GM12878 (cell line): ENCODE measurements around the gene PSMC3IP. TPM values are rescaled to one million over a fixed set of nuclear protein-coding genes. Genes with fewer than 3 reads are reported as not detected.
A peak's percentile ranks its signal among the peaks of the same experiment; 100 is the strongest.

Source experiments
- ATAC-seq: fragments of 200-7000 bp; cut with Tn5 transposase; 3 replicates; pipeline ENCODE4 v1.9.1; 2020; ENCODE audit warnings: mild to moderate bottlenecking, moderate library complexity
- BruUV-seq: library from RNA; stranded (reverse); fragments of 400-500 nt; replicated peaks from 2 replicates; lab custom pipeline; 2021; lab: Mats Ljungman, UMichigan
- CTCF ChIA-PET: fragments of 300-600 bp; sonication (Branson Sonifier 250); formaldehyde crosslinking; extraction: SDS; loops from one replicate; lab custom pipeline; 2021; ENCODE audit warnings: inconsistent platforms; lab: Yijun Ruan, JAX
- POLR2A ChIA-PET: fragments of 350-600 bp; formaldehyde crosslinking; extraction: SDS; loops from one replicate; lab custom pipeline; 2021; ENCODE audit warnings: inconsistent platforms; lab: Charles Lee
- RAD21 ChIA-PET: fragments of 300-600 bp; sonication (Branson Sonifier 250); formaldehyde crosslinking; loops from one replicate; lab custom pipeline; 2023; ENCODE audit warnings: antibody characterized with exemption; ENCODE audit not compliant: unreplicated experiment; lab: Charles Lee
- SMC1A ChIA-PET: fragments of 300-600 bp; sonication (Branson Sonifier 250); formaldehyde crosslinking; loops from one replicate; lab custom pipeline; 2023; ENCODE audit not compliant: unreplicated experiment, uncharacterized antibody; lab: Charles Lee
- DNase-seq: peaks from one replicate; pipeline ENCODE4 v3.0.0-alpha.2; 2011; ENCODE audit warnings: low read depth, low spot score
- FAIRE-seq: peaks from 3 replicates; lab custom pipeline; 2011; peaks lifted over from hg19 to GRCh38; lab: Jason Lieb, UNC
- H2AFZ ChIP-seq: 2 replicates; pipeline ENCODE4 v1.6.0; 2011; ENCODE audit warnings: low read depth, low read length, control low read depth; ENCODE audit not compliant: control insufficient read depth
- H3K27ac ChIP-seq: 2 replicates; pipeline ENCODE4 v1.5.1; 2011; ENCODE audit warnings: control low read depth; ENCODE audit not compliant: control insufficient read depth, insufficient read depth
- H3K27me3 ChIP-seq, 2 experiments: replicated peaks in 1 of 2; 2 replicates each; pipeline versions ENCODE4 v1.6.0 to v1.6.1; 2011; ENCODE audit warnings: low read length in 1 of 2; ENCODE audit not compliant: control insufficient read depth in 2 of 2, insufficient read depth in 2 of 2
- H3K36me3 ChIP-seq, 2 experiments: 2 replicates each; pipeline ENCODE4 v1.5.1; 2011; ENCODE audit warnings: low read length in 1 of 2; ENCODE audit not compliant: control insufficient read depth in 2 of 2, insufficient read depth in 2 of 2
- H3K4me1 ChIP-seq: 2 replicates; pipeline ENCODE4 v1.6.1; 2011; ENCODE audit warnings: mild to moderate bottlenecking, low read length, moderate library complexity, mixed read lengths; ENCODE audit not compliant: control insufficient read depth, insufficient read depth
- H3K4me2 ChIP-seq: 2 replicates; pipeline ENCODE4 v1.6.0; 2011; ENCODE audit warnings: control low read depth; ENCODE audit not compliant: control insufficient read depth, insufficient read depth
- H3K4me3 ChIP-seq: fragments of 200-600 bp; sonication (generic); 2 replicates; pipeline ENCODE4 v1.5.1; 2016
- H3K79me2 ChIP-seq: 2 replicates; pipeline ENCODE4 v1.6.0; 2011; ENCODE audit warnings: low read length; ENCODE audit not compliant: control insufficient read depth, insufficient read depth
- H3K9ac ChIP-seq: 2 replicates; pipeline ENCODE4 v1.8.0; 2011; ENCODE audit warnings: low read length, control low read depth, mixed read lengths; ENCODE audit not compliant: control insufficient read depth, insufficient read depth
- H3K9me3 ChIP-seq: replicated peaks from 3 replicates; pipeline ENCODE4 v1.5.1; 2011; ENCODE audit warnings: mild to moderate bottlenecking, low read length; ENCODE audit not compliant: control insufficient read depth, insufficient read depth
- H4K20me1 ChIP-seq: 2 replicates; pipeline ENCODE4 v1.6.0; 2011; ENCODE audit not compliant: control insufficient read depth, insufficient read depth
- HDAC2 ChIP-seq: fragments of 200-600 bp; sonication (generic); IDR thresholded peaks from 2 replicates; pipeline ENCODE4 v1.6.1; 2017
- JUND ChIP-seq: IDR thresholded peaks from 2 replicates; pipeline ENCODE4 v1.6.1; 2012; ENCODE audit warnings: low read depth, mild to moderate bottlenecking, low read length, improper control_type of control experiment, moderate library complexity
- LARP7 ChIP-seq: fragments of 450-650 bp; IDR thresholded peaks from 2 replicates; pipeline ENCODE4 v1.6.1; 2017; ENCODE audit warnings: mild to moderate bottlenecking
- NRF1 ChIP-seq: conservative IDR thresholded peaks from 2 replicates; pipeline ENCODE4 v1.6.1; 2011; ENCODE audit warnings: mild to moderate bottlenecking, low read depth, low read length, improper control_type of control experiment
- RFX5 ChIP-seq: IDR thresholded peaks from 2 replicates; pipeline ENCODE4 v1.6.1; 2011; ENCODE audit warnings: low read depth, low read length, improper control_type of control experiment
- SMARCA5 ChIP-seq: fragments of 450-650 bp; IDR thresholded peaks from 2 replicates; pipeline ENCODE4 v1.6.1; 2017; ENCODE audit warnings: mild to moderate bottlenecking
- SP1 ChIP-seq: IDR thresholded peaks from one replicate; pipeline ENCODE4 v1.6.1; 2011; ENCODE audit warnings: low read depth, low read length
- TCF12 ChIP-seq: IDR thresholded peaks from 2 replicates; pipeline ENCODE4 v1.6.1; 2011; ENCODE audit warnings: low read depth, mild to moderate bottlenecking, low read length
- TCF3 ChIP-seq: IDR thresholded peaks from 2 replicates; pipeline ENCODE4 v1.6.1; 2012; ENCODE audit warnings: low read depth, mild to moderate bottlenecking, low read length, borderline replicate concordance; ENCODE audit not compliant: insufficient read depth
- ZBTB4 ChIP-seq: fragments of 450-650 bp; formaldehyde crosslinking; IDR thresholded peaks from 2 replicates; pipeline ENCODE4 v1.4.0; 2022; ENCODE audit warnings: mild to moderate bottlenecking, moderate library complexity
- WGBS: methylation state at CpG from one replicate; pipeline ENCODE4 v1.1.6; 2016; ENCODE audit warnings: low lambda C conversion rate; ENCODE audit not compliant: insufficient replicate concordance, insufficient coverage; ENCODE audit errors: missing lambda C conversion rate; 5-methylcytosine and 5-hydroxymethylcytosine counted together
- in situ Hi-C: fragments of 300-500 bp; cut with MboI; formaldehyde crosslinking; loops from 9 replicates; pipeline ENCODE4 v1.14.3; 2018; ENCODE audit warnings: mixed read lengths
- intact Hi-C: fragments of 100-400 bp; cut with micrococcal nuclease; formaldehyde crosslinking; loops from one replicate; pipeline ENCODE4 v1.14.2; 2022; ENCODE audit not compliant: unreplicated experiment
- polyA plus RNA-seq, 11 experiments: library from polyadenylated mRNA; depleted of rRNA in 4 of 11; unstranded in 6 of 11; stranded (reverse) in 5 of 11; fragments of >200 nt; fragmentation: Nextera tagmentation in 4 of 11; fragmentation: Illumina TruSeq in 1 of 11; extraction: Ambion mirVana in 4 of 11; extraction: Trizol in 1 of 11; gene quantifications; 1 replicate in 1 of 11; 2 replicates in 10 of 11; pipeline versions ENCODE4 v1.2.1 to v1.2.3, GENCODE V29; 2011 to 2016; ENCODE audit warnings: inconsistent platforms in 2 of 11, missing spikeins in 2 of 11, low read depth in 1 of 11
- total RNA-seq, 4 experiments: library from RNA; depleted of rRNA in 3 of 4; stranded (reverse); fragments of >200 nt in 3 of 4; fragmentation: Illumina TruSeq in 1 of 4; extraction: Trizol in 1 of 4; gene quantifications; 2 replicates each; pipeline versions ENCODE4 v1.2.1 to v1.2.3, GENCODE V29; 2013 to 2021
- TF ChIP-seq, protein P1 (sequence below): fragments of 450-650 bp; conservative IDR thresholded peaks from 2 replicates; pipeline ENCODE4 v1.6.1; 2017; ENCODE audit warnings: mild to moderate bottlenecking, moderate library complexity
- TF ChIP-seq, protein P2 (sequence below): IDR thresholded peaks from 2 replicates; pipeline ENCODE4 v1.6.1; 2012; ENCODE audit warnings: low read depth, low read length, improper control_type of control experiment
- TF ChIP-seq, protein P3 (sequence below): fragments of 450-650 bp; IDR thresholded peaks from 2 replicates; pipeline ENCODE4 v1.6.1; 2017; ENCODE audit warnings: mild to moderate bottlenecking, moderate library complexity

Gene PSMC3IP
- total and polyA plus RNA-seq, 10 of the 15 experiments (the other 5 are each of a cell fraction or from before 2014, with no cell fraction given) = 6.8 to 34.5 (median 17.7) TPM

DNA sequence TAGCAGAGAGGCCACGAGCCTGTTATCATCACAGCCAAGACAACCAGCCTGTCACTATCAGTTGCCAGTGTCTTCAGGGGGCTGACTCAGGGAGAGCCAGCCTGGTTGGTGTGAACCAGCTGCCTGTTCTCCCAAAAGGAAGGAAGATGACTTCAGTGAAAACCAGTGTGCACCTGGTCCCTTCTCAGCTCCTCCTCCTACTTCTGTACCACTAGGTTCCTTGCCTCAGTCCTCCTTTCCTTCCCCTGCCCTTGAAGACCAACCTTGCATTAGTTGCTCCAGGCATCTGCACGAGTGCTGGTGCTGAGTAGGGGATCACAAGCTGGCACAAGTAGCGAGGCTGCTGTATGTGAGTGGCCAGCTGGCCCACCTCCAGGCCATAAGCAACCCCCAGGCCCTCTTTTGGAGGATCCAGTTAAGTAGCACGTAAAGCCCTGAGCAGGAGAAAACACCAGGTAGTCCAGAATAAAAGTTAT lies 40.5 kb upstream of the PSMC3IP start:
- Histone ChIP-seq H3K4me3 (peak overlapping the region; percentile 58), H3K4me2 (peak overlapping the region; percentile 96), H2AFZ (peak overlapping the region; percentile 52), H4K20me1 (no peaks in the 10 kb centered on the region), H3K4me1 (peaks cover 33% of the 10 kb centered on the region), H3K27me3 (no peaks in the 10 kb centered on the region), H3K9me3 (no peaks in the 10 kb centered on the region), H3K79me2 (no peaks in the 10 kb centered on the region; the same call in 1 of the 2 replicates), H3K36me3 (peaks cover 7 to 10% of the 10 kb centered on the region in 2 experiments), H3K9ac (peak overlapping the region; percentile 65), H3K27ac (peak overlapping the region; percentile 91)
- WGBS = 29% methylated on average over 4 of the region's 4 CpGs
- FAIRE-seq = peak; percentile 78
- SMC1A ChIA-PET = interaction anchor here (1.0 to 7.7 kb wide), 17 partner anchors 10 to 190 kb away, joined by 3 to 96 read pairs (median 6); partner anchors contain the start of genes CCR10, PLEKHH3, PSMC3IP and RETREG3
- intact Hi-C loops (loop anchor here (1.0 to 2.0 kb wide), 3 partner anchors 38 to 61 kb away; no protein-coding TSS in a partner anchor), in situ Hi-C loops (loop anchor here (25.0 kb wide), 1 partner anchor 594 kb away; the partner anchor contains the start of gene TMEM106A)
- CTCF ChIA-PET = interaction anchor here (0.9 to 8.5 kb wide), 14 partner anchors 9 to 206 kb away, joined by 3 to 134 read pairs (median 6); partner anchors contain the start of genes BECN1, CCR10, PLEKHH3 and PSMC3IP
- TSS peak; percentile 64 for BruUV-seq
- POLR2A ChIA-PET = interaction anchor here (0.6 to 4.9 kb wide), 14 partner anchors 10 to 141 kb away, joined by 3 to 93 read pairs (median 10); partner anchors contain the start of genes CCR10, PLEKHH3, PSMC3IP and RETREG3
- peak; percentile 58 for ATAC-seq
- peak; percentile 47 for DNase-seq
- RAD21 ChIA-PET = interaction anchor here (0.9 to 6.2 kb wide), 16 partner anchors 9 to 206 kb away, joined by 3 to 55 read pairs (median 12); partner anchors contain the start of genes BECN1, PLEKHH3, PSMC3IP and RAMP2
- TF ChIP-seq LARP7 = peak; percentile 20; the same call in 1 of the 2 replicates
- TF ChIP-seq TCF12 = peak; percentile 53; the same call in 1 of the 2 replicates
- no peak for TF ChIP-seq SP1
- TF ChIP-seq, protein P1, sequence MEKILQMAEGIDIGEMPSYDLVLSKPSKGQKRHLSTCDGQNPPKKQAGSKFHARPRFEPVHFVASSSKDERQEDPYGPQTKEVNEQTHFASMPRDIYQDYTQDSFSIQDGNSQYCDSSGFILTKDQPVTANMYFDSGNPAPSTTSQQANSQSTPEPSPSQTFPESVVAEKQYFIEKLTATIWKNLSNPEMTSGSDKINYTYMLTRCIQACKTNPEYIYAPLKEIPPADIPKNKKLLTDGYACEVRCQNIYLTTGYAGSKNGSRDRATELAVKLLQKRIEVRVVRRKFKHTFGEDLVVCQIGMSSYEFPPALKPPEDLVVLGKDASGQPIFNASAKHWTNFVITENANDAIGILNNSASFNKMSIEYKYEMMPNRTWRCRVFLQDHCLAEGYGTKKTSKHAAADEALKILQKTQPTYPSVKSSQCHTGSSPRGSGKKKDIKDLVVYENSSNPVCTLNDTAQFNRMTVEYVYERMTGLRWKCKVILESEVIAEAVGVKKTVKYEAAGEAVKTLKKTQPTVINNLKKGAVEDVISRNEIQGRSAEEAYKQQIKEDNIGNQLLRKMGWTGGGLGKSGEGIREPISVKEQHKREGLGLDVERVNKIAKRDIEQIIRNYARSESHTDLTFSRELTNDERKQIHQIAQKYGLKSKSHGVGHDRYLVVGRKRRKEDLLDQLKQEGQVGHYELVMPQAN = no peak
- no peak for TF ChIP-seq ZBTB4 (CRISPR knock-in tag)
- TF ChIP-seq, protein P2, sequence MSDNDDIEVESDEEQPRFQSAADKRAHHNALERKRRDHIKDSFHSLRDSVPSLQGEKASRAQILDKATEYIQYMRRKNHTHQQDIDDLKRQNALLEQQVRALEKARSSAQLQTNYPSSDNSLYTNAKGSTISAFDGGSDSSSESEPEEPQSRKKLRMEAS = no peak
- no peak for TF ChIP-seq NRF1
- TF ChIP-seq, protein P3, sequence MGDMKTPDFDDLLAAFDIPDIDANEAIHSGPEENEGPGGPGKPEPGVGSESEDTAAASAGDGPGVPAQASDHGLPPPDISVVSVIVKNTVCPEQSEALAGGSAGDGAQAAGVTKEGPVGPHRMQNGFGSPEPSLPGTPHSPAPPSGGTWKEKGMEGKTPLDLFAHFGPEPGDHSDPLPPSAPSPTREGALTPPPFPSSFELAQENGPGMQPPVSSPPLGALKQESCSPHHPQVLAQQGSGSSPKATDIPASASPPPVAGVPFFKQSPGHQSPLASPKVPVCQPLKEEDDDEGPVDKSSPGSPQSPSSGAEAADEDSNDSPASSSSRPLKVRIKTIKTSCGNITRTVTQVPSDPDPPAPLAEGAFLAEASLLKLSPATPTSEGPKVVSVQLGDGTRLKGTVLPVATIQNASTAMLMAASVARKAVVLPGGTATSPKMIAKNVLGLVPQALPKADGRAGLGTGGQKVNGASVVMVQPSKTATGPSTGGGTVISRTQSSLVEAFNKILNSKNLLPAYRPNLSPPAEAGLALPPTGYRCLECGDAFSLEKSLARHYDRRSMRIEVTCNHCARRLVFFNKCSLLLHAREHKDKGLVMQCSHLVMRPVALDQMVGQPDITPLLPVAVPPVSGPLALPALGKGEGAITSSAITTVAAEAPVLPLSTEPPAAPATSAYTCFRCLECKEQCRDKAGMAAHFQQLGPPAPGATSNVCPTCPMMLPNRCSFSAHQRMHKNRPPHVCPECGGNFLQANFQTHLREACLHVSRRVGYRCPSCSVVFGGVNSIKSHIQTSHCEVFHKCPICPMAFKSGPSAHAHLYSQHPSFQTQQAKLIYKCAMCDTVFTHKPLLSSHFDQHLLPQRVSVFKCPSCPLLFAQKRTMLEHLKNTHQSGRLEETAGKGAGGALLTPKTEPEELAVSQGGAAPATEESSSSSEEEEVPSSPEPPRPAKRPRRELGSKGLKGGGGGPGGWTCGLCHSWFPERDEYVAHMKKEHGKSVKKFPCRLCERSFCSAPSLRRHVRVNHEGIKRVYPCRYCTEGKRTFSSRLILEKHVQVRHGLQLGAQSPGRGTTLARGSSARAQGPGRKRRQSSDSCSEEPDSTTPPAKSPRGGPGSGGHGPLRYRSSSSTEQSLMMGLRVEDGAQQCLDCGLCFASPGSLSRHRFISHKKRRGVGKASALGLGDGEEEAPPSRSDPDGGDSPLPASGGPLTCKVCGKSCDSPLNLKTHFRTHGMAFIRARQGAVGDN = 0 out of 2 replicates have a peak, but pooled peaks have one; percentile 27
- TF ChIP-seq SMARCA5 = no peak
- TF ChIP-seq HDAC2 = no peak
- TF ChIP-seq RFX5 = no peak
- no peak for TF ChIP-seq JUND
- 0 out of 2 replicates have a peak, but pooled peaks have one; percentile 59 for TF ChIP-seq TCF3
